Uterus (tissue), 2 donors: ENCODE measurements around the gene RASD1.

ENCODE experiments used
- CTCF ChIP-seq, 4 experiments: fragments of 200-600 bp in 2 of 4; fragments of 450-650 bp in 2 of 4; sonication (generic) in 2 of 4; IDR thresholded peaks; one replicate each; pipeline ENCODE4 v1.5.1; 2016 to 2019; ENCODE audit warnings: antibody characterized with exemption in 4 of 4, mild to moderate bottlenecking in 2 of 4, moderate library complexity in 1 of 4
- POLR2A ChIP-seq, 2 donors: fragments of 450-650 bp; IDR thresholded peaks; one replicate each; pipeline ENCODE4 v1.6.1; 2016; ENCODE audit warnings: antibody characterized with exemption in 2 of 2, mild to moderate bottlenecking in 1 of 2, moderate library complexity in 1 of 2

GRCh38 chr17:17527534-17527933, 31.3 kb upstream of the RASD1 start:
- TF ChIP-seq CTCF (IDR thresholded peaks at IDR 0.05) = no peak
- TF ChIP-seq POLR2A (IDR thresholded peaks at IDR 0.05) = no peak
